Loucy (cell line): ENCODE measurements around the gene KCNJ1.

Experiments used
- H2AFZ ChIP-seq: fragments of 200-600 bp; sonication (generic); 2 replicates; pipeline ENCODE4 v1.6.0; 2016; ENCODE audit warnings: antibody characterized with exemption, mild to moderate bottlenecking, low read length, moderate library complexity
- H3F3A ChIP-seq: fragments of 200-600 bp; 2 replicates; pipeline ENCODE4 v1.6.0; 2016; ENCODE audit warnings: antibody characterized with exemption, low read depth, mild to moderate bottlenecking
- H3K27me3 ChIP-seq: fragments of 200-600 bp; sonication (generic); 2 replicates; pipeline ENCODE4 v1.6.1; 2014; ENCODE audit warnings: low read length, mild to moderate bottlenecking; ENCODE audit not compliant: insufficient read depth, poor library complexity, severe bottlenecking
- H3K36me3 ChIP-seq: fragments of 200-600 bp; sonication (generic); 2 replicates; pipeline ENCODE4 v1.6.1; 2016; ENCODE audit warnings: low read length; ENCODE audit not compliant: insufficient read depth
- H3K4me1 ChIP-seq: fragments of 200-600 bp; sonication (generic); 2 replicates; pipeline ENCODE4 v1.5.1; 2014; ENCODE audit warnings: low read length, mild to moderate bottlenecking; ENCODE audit not compliant: insufficient read depth, poor library complexity, severe bottlenecking
- H3K4me2 ChIP-seq: fragments of 200-600 bp; sonication (generic); 2 replicates; pipeline ENCODE4 v1.6.0; 2014; ENCODE audit warnings: antibody characterized with exemption, low read length, low read depth, mild to moderate bottlenecking; ENCODE audit not compliant: poor library complexity, severe bottlenecking
- H3K4me3 ChIP-seq: fragments of 200-600 bp; sonication (generic); 2 replicates; pipeline ENCODE4 v1.5.1; 2014; ENCODE audit warnings: low read length, mild to moderate bottlenecking, mixed read lengths; ENCODE audit not compliant: poor library complexity, severe bottlenecking
- H3K79me2 ChIP-seq: fragments of 200-600 bp; sonication (generic); 2 replicates; pipeline ENCODE4 v1.6.1; 2014; ENCODE audit warnings: low read length; ENCODE audit not compliant: insufficient read depth
- H3K9ac ChIP-seq: fragments of 200-600 bp; sonication (generic); 2 replicates; pipeline ENCODE4 v1.6.0; 2014; ENCODE audit warnings: mild to moderate bottlenecking, low read depth, low read length, moderate library complexity; ENCODE audit not compliant: poor library complexity, severe bottlenecking
- H3K9me2 ChIP-seq: fragments of 200-600 bp; sonication (generic); replicated peaks from 2 replicates; pipeline ENCODE4 v1.6.1; 2016; ENCODE audit warnings: low read depth, low read length, mixed read lengths
- H3K9me3 ChIP-seq: fragments of 200-600 bp; sonication (generic); 2 replicates; pipeline ENCODE4 v1.6.1; 2014; ENCODE audit warnings: mild to moderate bottlenecking, antibody characterized with exemption, low read length, low read depth; ENCODE audit not compliant: insufficient read depth
- H4K20me1 ChIP-seq: fragments of 200-600 bp; sonication (generic); 2 replicates; pipeline ENCODE4 v1.6.0; 2014; ENCODE audit warnings: antibody characterized with exemption, low read length, mild to moderate bottlenecking; ENCODE audit not compliant: insufficient read depth, poor library complexity, severe bottlenecking
- CTCF ChIP-seq: fragments of 200-600 bp; sonication (generic); conservative IDR thresholded peaks from 2 replicates; pipeline ENCODE4 v1.5.1; 2014; ENCODE audit warnings: mild to moderate bottlenecking, antibody characterized with exemption, low read length
- EZH2phosphoT487 ChIP-seq: fragments of 200-600 bp; IDR thresholded peaks from 2 replicates; pipeline ENCODE4 v1.6.1; 2018; ENCODE audit warnings: antibody characterized with exemption, mild to moderate bottlenecking, moderate library complexity, borderline replicate concordance

The KCNJ1 gene

GRCh38 chr11:128892866-128893565, 25.9 kb upstream of the KCNJ1 start:
- no peaks in the 10 kb centered on the region for H3F3A ChIP-seq
- no peak for TF ChIP-seq EZH2phosphoT487
- TF ChIP-seq CTCF, result no peak
- peaks cover 16% of the 10 kb centered on the region for H3K4me1 ChIP-seq
- peak overlapping the region; percentile 60 for H3K4me2 ChIP-seq
- H3K79me2 ChIP-seq, result no peaks in the 10 kb centered on the region
- no peaks in the 10 kb centered on the region for H3K9me3 ChIP-seq
- H3K9me2 ChIP-seq, result no peaks in the 10 kb centered on the region
- H2AFZ ChIP-seq, result no peak overlapping the region
- no peak overlapping the region for H3K9ac ChIP-seq
- H4K20me1 ChIP-seq, result no peaks in the 10 kb centered on the region
- H3K4me3 ChIP-seq, result peak overlapping the region; percentile 42
- no peaks in the 10 kb centered on the region for H3K36me3 ChIP-seq
- peaks cover 32% of the 10 kb centered on the region for H3K27me3 ChIP-seq

GRCh38 chr11:128891913-128892398, 24.9 kb upstream of the KCNJ1 start:
- H3K4me3 ChIP-seq, result no peak overlapping the region
- H3K9ac ChIP-seq, result no peak overlapping the region
- H3K4me1 ChIP-seq, result peaks cover 20% of the 10 kb centered on the region
- H3F3A ChIP-seq, result no peaks in the 10 kb centered on the region
- no peaks in the 10 kb centered on the region for H3K79me2 ChIP-seq
- no peak overlapping the region for H3K4me2 ChIP-seq
- H3K36me3 ChIP-seq, result no peaks in the 10 kb centered on the region
- TF ChIP-seq CTCF, result no peak
- TF ChIP-seq EZH2phosphoT487, result no peak
- no peaks in the 10 kb centered on the region for H3K9me2 ChIP-seq
- no peaks in the 10 kb centered on the region for H4K20me1 ChIP-seq
- peaks cover 32% of the 10 kb centered on the region for H3K27me3 ChIP-seq
- no peak overlapping the region for H2AFZ ChIP-seq
- no peaks in the 10 kb centered on the region for H3K9me3 ChIP-seq

- no peak within 1 kb of the TSS for H3K4me3 ChIP-seq
- H3K79me2 ChIP-seq, result no peaks in the 10 kb centered on the region
- H4K20me1 ChIP-seq, result no peaks in the 10 kb centered on the region
- no peak within 1 kb of the TSS for H3K4me2 ChIP-seq
- H3K9ac ChIP-seq, result no peak within 1 kb of the TSS
- H2AFZ ChIP-seq, result no peak within 1 kb of the TSS
- H3F3A ChIP-seq, result no peaks in the 10 kb centered on the region
- no peaks in the 10 kb centered on the region for H3K9me3 ChIP-seq
- peaks cover 25% of the 10 kb centered on the region for H3K4me1 ChIP-seq
- no peaks in the 10 kb centered on the region for H3K36me3 ChIP-seq
- peaks cover 32% of the 10 kb centered on the region for H3K27me3 ChIP-seq
- no peaks in the 10 kb centered on the region for H3K9me2 ChIP-seq
- TF ChIP-seq CTCF, result no peak
- no peak for TF ChIP-seq EZH2phosphoT487
Observed at GRCh38 chr11:128890543-128891368, 23.7 kb upstream of the KCNJ1 start, which contains the start of gene KCNJ5. KCNJ5 (plus strand) TSS chr11:128891356; CDS start chr11:128911274, 19,918 bp downstream.
